ENCODE results near the gene CFHR5.
"Not testable (repeated sequence)": the region's sequence is repeated elsewhere in the genome, so short reads cannot be mapped to it uniquely, and the experiment has no call there.

CFHR5 gene

DNA sequence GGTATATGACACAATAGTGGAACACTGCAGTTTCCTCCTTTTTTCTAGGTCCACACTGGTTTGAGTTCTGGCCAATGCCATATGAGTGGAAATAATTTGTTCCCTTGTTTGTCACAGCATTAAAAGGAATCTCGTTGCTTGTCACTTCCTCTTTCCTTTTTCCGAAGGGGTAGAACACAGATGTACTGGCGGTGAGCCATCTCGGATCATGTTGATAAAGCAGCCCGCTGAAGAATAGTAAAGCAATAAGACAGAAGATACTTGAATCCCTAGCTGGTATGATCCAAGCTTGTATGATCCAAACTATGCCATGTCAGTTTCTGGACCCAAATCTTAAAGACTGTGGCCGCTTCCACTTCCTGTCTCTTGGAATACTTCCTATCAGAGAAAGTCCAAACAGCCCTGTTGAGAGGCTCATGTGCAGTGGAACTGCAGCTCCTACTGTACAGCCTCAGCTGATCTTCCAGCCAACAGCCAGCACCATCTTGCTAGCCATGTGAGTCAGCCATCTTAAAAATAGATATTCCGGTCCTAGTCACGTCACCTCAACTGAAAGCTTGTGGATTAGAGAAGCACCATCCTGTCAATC is 40.3 kb downstream of the CFHR5 start:
- no peak overlapping the region for H3K4me3 ChIP-seq (ENCODE audit: low read depth, low read length)
- no peak overlapping the region for H2AFZ ChIP-seq

DNA sequence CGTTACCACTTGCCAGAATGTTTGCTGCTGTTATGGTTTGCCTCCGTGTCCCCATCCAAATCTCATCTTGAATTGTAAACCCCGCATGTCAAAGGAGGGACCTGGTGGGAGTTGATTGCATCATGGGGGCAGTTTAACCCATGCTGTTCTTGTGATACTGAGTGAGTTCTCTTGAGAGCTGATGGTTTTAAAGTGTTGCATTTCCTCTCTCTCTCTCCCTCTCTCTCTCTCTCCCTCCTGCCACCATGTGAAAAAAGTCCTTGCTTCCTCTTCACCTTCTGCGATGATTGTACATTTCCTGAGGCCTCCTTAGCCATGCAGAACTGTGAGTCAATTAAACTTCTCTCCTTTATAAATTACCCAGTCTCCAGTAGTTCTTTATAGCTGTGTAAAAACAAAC is 44.4 kb downstream of the CFHR5 start:
- no peaks in the 10 kb centered on the region for H3K36me3 ChIP-seq (ENCODE audit: control insufficient read depth, insufficient read depth, low read length)
- H3K27me3 ChIP-seq (ENCODE audit: control insufficient read depth, insufficient read depth, low read length) = no peaks in the 10 kb centered on the region
- no peaks in the 10 kb centered on the region for H3K79me2 ChIP-seq
- H3K27ac ChIP-seq = no peak overlapping the region
- H3K4me3 ChIP-seq (ENCODE audit: low read depth, low read length) = no peak overlapping the region
- H3K4me2 ChIP-seq (ENCODE audit: low read length) = no peak overlapping the region
- H3K9me3 ChIP-seq (ENCODE audit: control insufficient read depth, low read length) = no peaks in the 10 kb centered on the region
- H2AFZ ChIP-seq = no peak overlapping the region
- no peak overlapping the region for H3K9ac ChIP-seq
- TF ChIP-seq, protein P1, sequence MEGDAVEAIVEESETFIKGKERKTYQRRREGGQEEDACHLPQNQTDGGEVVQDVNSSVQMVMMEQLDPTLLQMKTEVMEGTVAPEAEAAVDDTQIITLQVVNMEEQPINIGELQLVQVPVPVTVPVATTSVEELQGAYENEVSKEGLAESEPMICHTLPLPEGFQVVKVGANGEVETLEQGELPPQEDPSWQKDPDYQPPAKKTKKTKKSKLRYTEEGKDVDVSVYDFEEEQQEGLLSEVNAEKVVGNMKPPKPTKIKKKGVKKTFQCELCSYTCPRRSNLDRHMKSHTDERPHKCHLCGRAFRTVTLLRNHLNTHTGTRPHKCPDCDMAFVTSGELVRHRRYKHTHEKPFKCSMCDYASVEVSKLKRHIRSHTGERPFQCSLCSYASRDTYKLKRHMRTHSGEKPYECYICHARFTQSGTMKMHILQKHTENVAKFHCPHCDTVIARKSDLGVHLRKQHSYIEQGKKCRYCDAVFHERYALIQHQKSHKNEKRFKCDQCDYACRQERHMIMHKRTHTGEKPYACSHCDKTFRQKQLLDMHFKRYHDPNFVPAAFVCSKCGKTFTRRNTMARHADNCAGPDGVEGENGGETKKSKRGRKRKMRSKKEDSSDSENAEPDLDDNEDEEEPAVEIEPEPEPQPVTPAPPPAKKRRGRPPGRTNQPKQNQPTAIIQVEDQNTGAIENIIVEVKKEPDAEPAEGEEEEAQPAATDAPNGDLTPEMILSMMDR (IDR thresholded peaks at IDR 0.05) = no peak
- H3K4me1 ChIP-seq = no peaks in the 10 kb centered on the region

More for the DNA sequence above, 40.3 kb downstream of the CFHR5 start:
- Histone ChIP-seq H3K9ac (no peak overlapping the region), H3K36me3 (ENCODE audit: control insufficient read depth, insufficient read depth, low read length) (no peaks in the 10 kb centered on the region), H3K9me3 (ENCODE audit: control insufficient read depth, low read length) (no peaks in the 10 kb centered on the region), H3K27me3 (ENCODE audit: control insufficient read depth, insufficient read depth, low read length) (no peaks in the 10 kb centered on the region), H3K4me1 (no peaks in the 10 kb centered on the region), H3K27ac (no peak overlapping the region), H3K4me2 (ENCODE audit: low read length) (no peak overlapping the region), H3K79me2 (no peaks in the 10 kb centered on the region)
- TF ChIP-seq, protein P1 (IDR thresholded peaks at IDR 0.05) = no peak

DNA sequence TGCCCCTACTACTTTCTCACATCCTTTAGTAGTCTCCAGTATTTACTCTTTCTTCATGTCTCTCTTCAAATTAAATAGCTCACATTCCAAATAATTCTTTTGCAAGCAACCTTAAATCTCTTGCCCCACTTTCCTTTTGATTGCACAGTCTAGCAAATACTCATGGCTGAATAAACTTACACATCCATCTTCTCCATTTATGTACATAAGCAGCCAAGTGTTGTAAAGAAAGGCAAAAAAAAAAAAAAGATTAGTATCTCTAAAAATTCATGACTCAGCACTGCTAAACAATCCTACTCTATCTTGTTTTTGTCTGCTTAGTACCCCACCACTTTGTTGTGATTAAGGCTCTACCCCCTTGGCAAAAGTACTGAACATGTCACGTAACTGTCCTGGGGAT is 47.1 kb downstream of the CFHR5 start:
- no peaks in the 10 kb centered on the region for H3K27me3 ChIP-seq (ENCODE audit: control insufficient read depth, insufficient read depth, low read length)
- no peaks in the 10 kb centered on the region for H3K36me3 ChIP-seq (ENCODE audit: control insufficient read depth, insufficient read depth, low read length)
- H3K4me1 ChIP-seq = no peaks in the 10 kb centered on the region
- H3K4me2 ChIP-seq (ENCODE audit: low read length) = no peak overlapping the region
- no peaks in the 10 kb centered on the region for H3K9me3 ChIP-seq (ENCODE audit: control insufficient read depth, low read length)
- no peak overlapping the region for H3K4me3 ChIP-seq (ENCODE audit: low read depth, low read length)
- no peak overlapping the region for H3K9ac ChIP-seq
- H2AFZ ChIP-seq = no peak overlapping the region
- no peaks in the 10 kb centered on the region for H3K79me2 ChIP-seq
- TF ChIP-seq, protein P1 (IDR thresholded peaks at IDR 0.05) = no peak
- H3K27ac ChIP-seq = no peak overlapping the region

DNA sequence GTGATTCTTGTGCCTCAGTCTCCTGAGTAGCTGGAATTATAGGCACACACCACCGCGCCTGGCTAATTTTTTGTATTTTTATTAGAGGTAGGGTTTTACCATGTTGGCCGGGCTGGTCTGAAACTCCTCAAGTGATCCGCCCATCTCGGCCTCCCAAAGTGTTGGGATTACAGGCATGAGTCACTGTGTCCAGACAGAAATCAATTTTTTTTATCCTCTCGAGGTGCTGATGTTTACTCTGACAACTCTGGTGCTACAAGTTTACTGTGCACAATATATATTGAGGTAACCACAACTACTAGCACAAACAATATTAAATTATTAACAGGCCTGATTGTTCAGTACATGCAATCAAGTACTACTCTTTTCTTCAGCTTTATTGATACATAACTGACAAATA is 50.0 kb downstream of the CFHR5 start:
- Histone ChIP-seq H3K27ac (no peak overlapping the region), H3K4me1 (no peaks in the 10 kb centered on the region), H3K4me2 (ENCODE audit: low read length) (no peak overlapping the region), H3K9ac (no peak overlapping the region), H3K4me3 (ENCODE audit: low read depth, low read length) (no peak overlapping the region), H3K9me3 (ENCODE audit: control insufficient read depth, low read length) (no peaks in the 10 kb centered on the region), H2AFZ (no peak overlapping the region), H3K27me3 (ENCODE audit: control insufficient read depth, insufficient read depth, low read length) (no peaks in the 10 kb centered on the region), H3K79me2 (no peaks in the 10 kb centered on the region), H3K36me3 (ENCODE audit: control insufficient read depth, insufficient read depth, low read length) (no peaks in the 10 kb centered on the region)
- TF ChIP-seq, protein P1 (IDR thresholded peaks at IDR 0.05) = no peak

DNA sequence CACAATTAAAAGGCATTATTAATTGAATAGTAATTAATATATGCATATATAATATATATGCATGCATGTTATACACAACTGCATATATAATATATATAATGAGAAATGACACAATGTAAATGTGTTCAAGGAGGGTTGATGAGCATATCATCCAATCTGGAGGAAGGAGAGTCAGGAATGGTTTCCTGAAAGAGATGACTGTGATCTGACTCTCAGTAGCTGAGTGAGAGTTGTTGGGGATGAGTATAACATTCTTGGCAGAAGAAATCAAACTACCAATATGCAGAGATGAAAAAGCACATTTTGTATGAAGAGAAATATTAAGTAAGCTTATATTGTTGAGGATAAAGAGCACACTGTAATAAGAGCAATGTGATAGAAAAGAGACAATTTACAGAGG is 52.4 kb downstream of the CFHR5 start:
- TF ChIP-seq, protein P1 (IDR thresholded peaks at IDR 0.05) = no peak
- Histone ChIP-seq H3K4me3 (ENCODE audit: low read depth, low read length) (no peak overlapping the region), H3K27me3 (ENCODE audit: control insufficient read depth, insufficient read depth, low read length) (no peaks in the 10 kb centered on the region), H3K79me2 (no peaks in the 10 kb centered on the region), H3K4me2 (ENCODE audit: low read length) (no peak overlapping the region), H3K27ac (no peak overlapping the region), H3K4me1 (no peaks in the 10 kb centered on the region), H2AFZ (no peak overlapping the region), H3K9ac (no peak overlapping the region), H3K36me3 (ENCODE audit: control insufficient read depth, insufficient read depth, low read length) (no peaks in the 10 kb centered on the region), H3K9me3 (ENCODE audit: control insufficient read depth, low read length) (no peaks in the 10 kb centered on the region)

- H3K4me1 ChIP-seq; H2AFZ ChIP-seq; H3K9ac ChIP-seq; H3K4me3 ChIP-seq (ENCODE audit: low read depth, low read length); H3K36me3 ChIP-seq (ENCODE audit: control insufficient read depth, insufficient read depth, low read length); H3K4me2 ChIP-seq (ENCODE audit: low read length); H3K27ac ChIP-seq; H3K79me2 ChIP-seq; H3K9me3 ChIP-seq (ENCODE audit: control insufficient read depth, low read length); H3K27me3 ChIP-seq (ENCODE audit: control insufficient read depth, insufficient read depth, low read length): not testable (repeated sequence)
These were observed 57.4 kb downstream of the CFHR5 start for GRCh38 chr1:197034631-197035339.

Data from parathyroid adenoma (tissue), 2 donors.